ENCODE data around the gene PIK3CA. TPM values are rescaled to one million over a fixed set of nuclear protein-coding genes. Genes with fewer than 3 reads are reported as not detected.
"Not testable (repeated sequence)": the region's sequence is repeated elsewhere in the genome, so short reads cannot be mapped to it uniquely, and the experiment has no call there.

PIK3CA gene
- total and polyA plus RNA-seq, 2 donors: 14.1 to 27.3 TPM

DNA sequence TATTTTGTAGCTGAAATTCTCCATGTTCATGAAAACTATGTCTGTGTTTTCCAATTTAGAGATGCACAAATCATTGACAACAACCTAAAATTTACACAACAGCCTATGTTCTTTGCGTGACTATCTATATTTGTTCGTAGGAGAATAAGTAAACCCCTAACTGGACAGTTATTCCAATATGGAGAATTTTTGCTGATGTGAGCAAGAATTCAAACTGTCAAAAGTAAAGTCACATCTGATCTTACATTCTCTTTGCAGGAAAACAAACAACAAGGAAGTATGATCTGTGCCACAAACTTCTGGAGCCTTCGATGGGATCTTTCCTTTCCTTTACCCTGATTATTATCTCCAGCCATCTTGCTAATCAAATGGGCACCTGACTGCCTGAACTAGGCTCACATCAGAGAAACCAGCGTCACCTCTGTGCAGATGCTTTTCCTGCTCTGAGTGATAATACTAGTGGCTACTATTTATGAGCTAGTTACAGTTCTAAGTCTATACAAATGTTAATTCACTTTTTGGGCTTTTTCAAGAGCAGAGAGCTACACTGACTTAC is 121.1 kb downstream of the PIK3CA start:
- no peak for DNase-seq (ENCODE audit: low read depth in 6 of 9, low spot score in 9 of 9)
- H3K9me3 ChIP-seq (ENCODE audit: control insufficient read depth in 2 of 2, insufficient read depth in 1 of 2, low read length in 1 of 2): no peaks in the 10 kb centered on the region
- no peaks in the 10 kb centered on the region for H3K4me1 ChIP-seq (ENCODE audit: control insufficient read depth in 2 of 2, insufficient read depth in 2 of 2, low read length in 2 of 2)
- WGBS: 86% methylated on average over 4 of the region's 4 CpGs
- no peaks in the 10 kb centered on the region for H3K27me3 ChIP-seq (ENCODE audit: control insufficient read depth in 2 of 2, insufficient read depth in 1 of 2, low read length in 1 of 2)
- no peaks in the 10 kb centered on the region for H3K36me3 ChIP-seq (ENCODE audit: control insufficient read depth in 2 of 2, insufficient read depth in 2 of 2, low read length in 1 of 2)
- no peak overlapping the region for H3K4me3 ChIP-seq (ENCODE audit: low read length in 2 of 2)
- H3K27ac ChIP-seq (ENCODE audit: low read depth in 1 of 2, low read length in 1 of 2): no peak overlapping the region

DNA sequence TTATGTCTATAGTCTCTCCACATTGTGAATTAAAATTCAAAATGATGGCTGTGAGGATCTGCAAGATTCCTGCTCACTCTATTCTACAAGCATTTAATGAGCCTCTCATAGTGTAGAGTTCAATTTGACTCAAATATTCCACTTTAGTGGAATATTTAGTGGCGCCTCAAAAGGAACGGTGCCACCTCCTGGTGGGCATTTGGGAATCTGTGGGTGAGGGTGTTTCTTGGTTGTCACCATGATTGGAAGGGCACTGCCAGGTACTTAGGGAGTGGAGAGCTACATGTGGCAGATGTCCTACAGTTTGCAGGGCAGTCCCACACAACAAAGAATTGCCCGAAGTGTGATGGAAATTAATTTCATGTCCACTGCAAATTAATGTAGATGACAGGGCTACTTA is 124.2 kb downstream of the PIK3CA start:
- Histone ChIP-seq H3K4me3 (ENCODE audit: low read length in 2 of 2) (no peak overlapping the region), H3K9me3 (ENCODE audit: control insufficient read depth in 2 of 2, insufficient read depth in 1 of 2, low read length in 1 of 2) (no peaks in the 10 kb centered on the region), H3K27me3 (ENCODE audit: control insufficient read depth in 2 of 2, insufficient read depth in 1 of 2, low read length in 1 of 2) (no peaks in the 10 kb centered on the region), H3K36me3 (ENCODE audit: control insufficient read depth in 2 of 2, insufficient read depth in 2 of 2, low read length in 1 of 2) (no peaks in the 10 kb centered on the region), H3K27ac (ENCODE audit: low read depth in 1 of 2, low read length in 1 of 2) (no peak overlapping the region), H3K4me1 (ENCODE audit: control insufficient read depth in 2 of 2, insufficient read depth in 2 of 2, low read length in 2 of 2) (no peaks in the 10 kb centered on the region)
- WGBS: 98% methylated on average over 3 of the region's 3 CpGs
- DNase-seq (ENCODE audit: low read depth in 6 of 9, low spot score in 9 of 9): no peak

- H3K4me3 ChIP-seq (ENCODE audit: low read length in 2 of 2); DNase-seq (ENCODE audit: low read depth in 6 of 9, low spot score in 9 of 9); H3K27ac ChIP-seq (ENCODE audit: low read depth in 1 of 2, low read length in 1 of 2); H3K4me1 ChIP-seq (ENCODE audit: control insufficient read depth in 2 of 2, insufficient read depth in 2 of 2, low read length in 2 of 2); H3K9me3 ChIP-seq (ENCODE audit: control insufficient read depth in 2 of 2, insufficient read depth in 1 of 2, low read length in 1 of 2); H3K36me3 ChIP-seq (ENCODE audit: control insufficient read depth in 2 of 2, insufficient read depth in 2 of 2, low read length in 1 of 2); H3K27me3 ChIP-seq (ENCODE audit: control insufficient read depth in 2 of 2, insufficient read depth in 1 of 2, low read length in 1 of 2): not testable (repeated sequence)
- 93% methylated on average over 2 of the region's 2 CpGs for WGBS
Observed at GRCh38 chr3:179274434-179274833, 126.3 kb downstream of the PIK3CA start.

GRCh38 chr3:179276001-179276400 is 127.8 kb downstream of the PIK3CA start:
- no peak for DNase-seq (ENCODE audit: low read depth in 6 of 9, low spot score in 9 of 9)
- no peaks in the 10 kb centered on the region for H3K27me3 ChIP-seq (ENCODE audit: control insufficient read depth in 2 of 2, insufficient read depth in 1 of 2, low read length in 1 of 2)
- no peak overlapping the region for H3K4me3 ChIP-seq (ENCODE audit: low read length in 2 of 2)
- H3K9me3 ChIP-seq (ENCODE audit: control insufficient read depth in 2 of 2, insufficient read depth in 1 of 2, low read length in 1 of 2): no peaks in the 10 kb centered on the region
- no peaks in the 10 kb centered on the region for H3K4me1 ChIP-seq (ENCODE audit: control insufficient read depth in 2 of 2, insufficient read depth in 2 of 2, low read length in 2 of 2)
- H3K36me3 ChIP-seq (ENCODE audit: control insufficient read depth in 2 of 2, insufficient read depth in 2 of 2, low read length in 1 of 2): no peaks in the 10 kb centered on the region
- WGBS: 87% methylated on average over 3 of the region's 3 CpGs
- no peak overlapping the region for H3K27ac ChIP-seq (ENCODE audit: low read depth in 1 of 2, low read length in 1 of 2)

DNA sequence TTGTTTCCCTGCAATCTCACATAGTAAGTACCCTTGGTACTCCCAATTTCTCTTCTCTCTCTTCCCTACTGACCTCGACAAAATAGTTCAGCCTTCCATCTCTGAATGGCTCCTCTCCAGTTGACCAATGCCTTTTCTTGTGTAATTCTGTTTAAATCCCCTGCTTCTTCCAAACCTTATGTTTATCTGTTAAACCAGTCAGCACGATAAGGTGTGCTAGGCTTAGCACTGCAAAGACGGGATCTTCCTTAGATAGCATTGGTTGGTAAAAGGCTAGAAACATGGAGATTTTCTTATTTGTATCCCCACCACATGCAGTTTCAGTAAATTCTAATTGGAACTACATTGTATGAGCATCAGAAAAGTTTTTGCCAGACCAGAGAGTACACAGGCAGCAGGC is 128.6 kb downstream of the PIK3CA start:
- no peaks in the 10 kb centered on the region for H3K4me1 ChIP-seq (ENCODE audit: control insufficient read depth in 2 of 2, insufficient read depth in 2 of 2, low read length in 2 of 2)
- H3K27ac ChIP-seq (ENCODE audit: low read depth in 1 of 2, low read length in 1 of 2): no peak overlapping the region
- WGBS: 98% methylated on average over 3 of the region's 3 CpGs
- no peak overlapping the region for H3K4me3 ChIP-seq (ENCODE audit: low read length in 2 of 2)
- H3K9me3 ChIP-seq (ENCODE audit: control insufficient read depth in 2 of 2, insufficient read depth in 1 of 2, low read length in 1 of 2): no peaks in the 10 kb centered on the region
- H3K36me3 ChIP-seq (ENCODE audit: control insufficient read depth in 2 of 2, insufficient read depth in 2 of 2, low read length in 1 of 2): no peaks in the 10 kb centered on the region
- no peak for DNase-seq (ENCODE audit: low read depth in 6 of 9, low spot score in 9 of 9)
- no peaks in the 10 kb centered on the region for H3K27me3 ChIP-seq (ENCODE audit: control insufficient read depth in 2 of 2, insufficient read depth in 1 of 2, low read length in 1 of 2)

GRCh38 chr3:179278151-179278550 is 130.0 kb downstream of the PIK3CA start:
- DNase-seq (ENCODE audit: low read depth in 6 of 9, low spot score in 9 of 9): no peak
- no peak overlapping the region for H3K27ac ChIP-seq (ENCODE audit: low read depth in 1 of 2, low read length in 1 of 2)
- WGBS: 100% methylated on average over 1 of the region's 1 CpG

GRCh38 chr3:179278932-179279693 is 131.0 kb downstream of the PIK3CA start:
- no peaks in the 10 kb centered on the region for H3K4me1 ChIP-seq (ENCODE audit: control insufficient read depth in 2 of 2, insufficient read depth in 2 of 2, low read length in 2 of 2)
- 85% methylated on average over 4 of the region's 4 CpGs for whole genome bisulfite sequencing

More at GRCh38 chr3:179278151-179278550, 130.0 kb downstream of the PIK3CA start:
- H3K36me3 ChIP-seq (ENCODE audit: control insufficient read depth in 2 of 2, insufficient read depth in 2 of 2, low read length in 1 of 2): no peaks in the 10 kb centered on the region
- H3K4me3 ChIP-seq (ENCODE audit: low read length in 2 of 2): no peak overlapping the region
- H3K9me3 ChIP-seq (ENCODE audit: control insufficient read depth in 2 of 2, insufficient read depth in 1 of 2, low read length in 1 of 2): no peaks in the 10 kb centered on the region
- no peaks in the 10 kb centered on the region for H3K27me3 ChIP-seq (ENCODE audit: control insufficient read depth in 2 of 2, insufficient read depth in 1 of 2, low read length in 1 of 2)
- no peaks in the 10 kb centered on the region for H3K4me1 ChIP-seq (ENCODE audit: control insufficient read depth in 2 of 2, insufficient read depth in 2 of 2, low read length in 2 of 2)

DNA sequence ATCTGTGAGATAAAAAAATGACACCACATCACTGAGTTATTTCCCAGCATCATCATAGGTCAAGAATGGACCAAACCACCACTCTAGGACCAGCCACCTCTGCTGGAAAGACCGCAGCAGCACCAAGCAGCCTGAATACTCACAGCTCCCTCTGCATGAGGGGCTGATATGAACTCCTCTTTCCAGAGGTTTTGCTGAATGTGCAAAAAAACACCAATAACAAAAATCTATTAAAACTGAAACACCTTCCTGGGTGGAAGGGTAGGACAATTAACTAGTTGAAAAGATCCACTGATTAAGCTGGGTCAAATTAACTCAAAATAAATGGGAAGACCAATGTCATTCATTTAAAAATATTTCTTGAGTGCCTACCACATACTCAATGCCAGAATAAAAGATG is 131.7 kb downstream of the PIK3CA start:
- no peaks in the 10 kb centered on the region for H3K9me3 ChIP-seq (ENCODE audit: control insufficient read depth in 2 of 2, insufficient read depth in 1 of 2, low read length in 1 of 2)
- no peak overlapping the region for H3K4me3 ChIP-seq (ENCODE audit: low read length in 2 of 2)
- no peaks in the 10 kb centered on the region for H3K36me3 ChIP-seq (ENCODE audit: control insufficient read depth in 2 of 2, insufficient read depth in 2 of 2, low read length in 1 of 2)
- 96% methylated on average over 1 of the region's 1 CpG for WGBS
- no peak for DNase-seq (ENCODE audit: low read depth in 6 of 9, low spot score in 9 of 9)
- H3K27ac ChIP-seq (ENCODE audit: low read depth in 1 of 2, low read length in 1 of 2): no peak overlapping the region
- no peaks in the 10 kb centered on the region for H3K4me1 ChIP-seq (ENCODE audit: control insufficient read depth in 2 of 2, insufficient read depth in 2 of 2, low read length in 2 of 2)
- H3K27me3 ChIP-seq (ENCODE audit: control insufficient read depth in 2 of 2, insufficient read depth in 1 of 2, low read length in 1 of 2): no peaks in the 10 kb centered on the region

More at GRCh38 chr3:179278932-179279693, 131.0 kb downstream of the PIK3CA start:
- no peak for DNase-seq (ENCODE audit: low read depth in 6 of 9, low spot score in 9 of 9)
- no peak overlapping the region for H3K4me3 ChIP-seq (ENCODE audit: low read length in 2 of 2)
- H3K9me3 ChIP-seq (ENCODE audit: control insufficient read depth in 2 of 2, insufficient read depth in 1 of 2, low read length in 1 of 2): no peaks in the 10 kb centered on the region
- H3K27me3 ChIP-seq (ENCODE audit: control insufficient read depth in 2 of 2, insufficient read depth in 1 of 2, low read length in 1 of 2): no peaks in the 10 kb centered on the region
- no peaks in the 10 kb centered on the region for H3K36me3 ChIP-seq (ENCODE audit: control insufficient read depth in 2 of 2, insufficient read depth in 2 of 2, low read length in 1 of 2)
- no peak overlapping the region for H3K27ac ChIP-seq (ENCODE audit: low read depth in 1 of 2, low read length in 1 of 2)

DNA sequence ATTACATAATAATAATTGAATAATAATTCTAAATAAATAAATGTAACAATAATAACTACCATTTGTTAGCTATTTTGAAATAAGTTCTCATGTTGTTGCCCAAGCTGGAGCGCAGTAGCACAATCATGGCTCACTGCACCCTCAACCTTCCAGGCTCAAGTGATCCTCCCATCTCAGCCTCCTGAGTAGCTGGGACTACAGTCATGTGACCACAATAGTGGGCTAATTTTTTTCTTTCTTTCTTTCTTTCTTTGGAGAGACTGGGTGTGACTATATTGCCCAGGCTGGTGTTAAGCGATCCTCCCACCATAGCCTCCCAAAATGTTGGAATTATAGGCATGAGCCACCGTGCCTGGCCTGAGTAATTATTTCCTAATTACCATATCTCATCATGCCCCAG is 133.7 kb downstream of the PIK3CA start:
- H3K27me3 ChIP-seq (ENCODE audit: control insufficient read depth in 2 of 2, insufficient read depth in 1 of 2, low read length in 1 of 2): no peaks in the 10 kb centered on the region
- WGBS: 91% methylated on average over 3 of the region's 3 CpGs
- DNase-seq (ENCODE audit: low read depth in 6 of 9, low spot score in 9 of 9): no peak
- no peaks in the 10 kb centered on the region for H3K9me3 ChIP-seq (ENCODE audit: control insufficient read depth in 2 of 2, insufficient read depth in 1 of 2, low read length in 1 of 2)
- H3K4me1 ChIP-seq (ENCODE audit: control insufficient read depth in 2 of 2, insufficient read depth in 2 of 2, low read length in 2 of 2): no peaks in the 10 kb centered on the region
- no peak overlapping the region for H3K4me3 ChIP-seq (ENCODE audit: low read length in 2 of 2)
- H3K36me3 ChIP-seq (ENCODE audit: control insufficient read depth in 2 of 2, insufficient read depth in 2 of 2, low read length in 1 of 2): no peaks in the 10 kb centered on the region
- H3K27ac ChIP-seq (ENCODE audit: low read depth in 1 of 2, low read length in 1 of 2): no peak overlapping the region
